ENCODE results near the gene ZNF280B. TPM values are rescaled to one million over a fixed set of nuclear protein-coding genes. Genes with fewer than 3 reads are reported as not detected.
"Not testable (repeated sequence)": the region's sequence is repeated elsewhere in the genome, so short reads cannot be mapped to it uniquely, and the experiment has no call there.

The ZNF280B gene
- polyA plus RNA-seq, 3 donors, result 0.09 to 0.15 TPM; not detected in 1

- no peak overlapping the region for H3K27ac ChIP-seq (ENCODE audit: low read depth, low read length)
- WGBS, 3 donors, result 72 to 79% (median 77%) methylated on average over 7 of the region's 7 CpGs
These were observed 29.9 kb upstream of the ZNF280B start for GRCh38 chr22:22538226-22538989.

- 33 to 54% (median 40%) methylated on average over 1 of the region's 1 CpG for WGBS, 3 donors
- H3K27ac ChIP-seq (ENCODE audit: low read depth, low read length), result no peak overlapping the region
These were observed 28.4 kb upstream of the ZNF280B start for GRCh38 chr22:22536916-22537315.

- 62 to 80% (median 79%) methylated on average over 6 of the region's 6 CpGs for WGBS, 3 donors
- H3K27ac ChIP-seq (ENCODE audit: low read depth, low read length), result no peak overlapping the region
These were observed 28.0 kb upstream of the ZNF280B start for GRCh38 chr22:22536515-22536914.

- WGBS, 3 donors, result 75 to 90% (median 87%) methylated on average over 3 of the region's 3 CpGs
- no peak overlapping the region for H3K27ac ChIP-seq (ENCODE audit: low read depth, low read length)
These were observed 27.1 kb upstream of the ZNF280B start for GRCh38 chr22:22535662-22536061.

- H3K27ac ChIP-seq (ENCODE audit: low read depth, low read length), result no peak overlapping the region
- WGBS, 3 donors, result 70 to 88% (median 87%) methylated on average over 9 of the region's 9 CpGs
These were observed 26.3 kb upstream of the ZNF280B start for GRCh38 chr22:22534604-22535415.

GRCh38 chr22:22533863-22534262 is 25.3 kb upstream of the ZNF280B start:
- 58 to 83% (median 71%) methylated on average over 5 of the region's 5 CpGs for WGBS, 3 donors
- no peak overlapping the region for H3K27ac ChIP-seq (ENCODE audit: low read depth, low read length)

GRCh38 chr22:22533417-22533816 is 24.9 kb upstream of the ZNF280B start:
- no peak overlapping the region for H3K27ac ChIP-seq (ENCODE audit: low read depth, low read length)
- 75 to 85% (median 79%) methylated on average over 1 of the region's 1 CpG for WGBS, 3 donors

GRCh38 chr22:22532547-22533071 is 24.1 kb upstream of the ZNF280B start:
- WGBS, 3 donors, result 80 to 92% (median 87%) methylated on average over 11 to 12 of the region's 12 CpGs
- not testable (repeated sequence) for H3K27ac ChIP-seq (ENCODE audit: low read depth, low read length)

- WGBS, 3 donors, result 71 to 92% (median 86%) methylated on average over 7 of the region's 7 CpGs
- H3K27ac ChIP-seq (ENCODE audit: low read depth, low read length), result no peak overlapping the region
These were observed 23.4 kb upstream of the ZNF280B start for GRCh38 chr22:22531770-22532546.

- no peak overlapping the region for H3K27ac ChIP-seq (ENCODE audit: low read depth, low read length)
- 88 to 95% (median 91%) methylated on average over 2 of the region's 2 CpGs for WGBS, 3 donors
These were observed 20.2 kb upstream of the ZNF280B start for GRCh38 chr22:22528780-22529179.

GRCh38 chr22:22527312-22527711 is 18.8 kb upstream of the ZNF280B start:
- 74 to 88% (median 86%) methylated on average over 5 of the region's 5 CpGs for WGBS, 3 donors
- no peak overlapping the region for H3K27ac ChIP-seq (ENCODE audit: low read depth, low read length)

GRCh38 chr22:22526125-22526912 is 17.8 kb upstream of the ZNF280B start:
- 72 to 88% (median 84%) methylated on average over 4 of the region's 4 CpGs for WGBS, 3 donors
- H3K27ac ChIP-seq (ENCODE audit: low read depth, low read length), result no peak overlapping the region

- WGBS, 3 donors, result 86 to 90% (median 88%) methylated on average over 6 of the region's 6 CpGs
- no peak overlapping the region for H3K27ac ChIP-seq (ENCODE audit: low read depth, low read length)
These were observed 15.0 kb upstream of the ZNF280B start for GRCh38 chr22:22523494-22523893.

GRCh38 chr22:22521631-22522030 is 13.1 kb upstream of the ZNF280B start:
- no peak overlapping the region for H3K27ac ChIP-seq (ENCODE audit: low read depth, low read length)
- WGBS, 3 donors, result 76 to 83% (median 77%) methylated on average over 8 of the region's 8 CpGs

GRCh38 chr22:22520667-22521602 is 12.4 kb upstream of the ZNF280B start:
- 78 to 81% (median 79%) methylated on average over 12 of the region's 12 CpGs for WGBS, 3 donors
- H3K27ac ChIP-seq (ENCODE audit: low read depth, low read length), result no peak overlapping the region

- H3K27ac ChIP-seq (ENCODE audit: low read depth, low read length), result no peak within 1 kb of the TSS
- WGBS, 3 donors, result 61 to 69% (median 63%) methylated on average over 12 of the region's 12 CpGs
These were observed 11.6 kb upstream of the ZNF280B start, which contains the start of gene ZNF280A for GRCh38 chr22:22520020-22520656. TSS of gene ZNF280A (minus strand) at chr22:22520270. CDS start at chr22:22515630, 4,640 bp downstream.
